ENCODE data around the gene DUOXA2. TPM values are rescaled to one million over a fixed set of nuclear protein-coding genes. Genes with fewer than 3 reads are reported as not detected.

DUOXA2 gene
- total RNA-seq, 1 donor from 2014 or later, result 0.32 TPM

- intact Hi-C loops (cut with DNase I), result no loop called here
- no peaks in the 10 kb centered on the region for H3K36me3 ChIP-seq
- no peaks in the 10 kb centered on the region for H3K9me3 ChIP-seq
- H3K4me3 ChIP-seq, result no peak overlapping the region
- DNase-seq (ENCODE audit: low spot score in 2 of 2), result no peak
- H3K27me3 ChIP-seq, result no peaks in the 10 kb centered on the region
- H3K4me1 ChIP-seq, result no peaks in the 10 kb centered on the region
- H3K27ac ChIP-seq, result no peak overlapping the region
- no peak for TF ChIP-seq CTCF (IDR thresholded peaks at IDR 0.05)
Observed at GRCh38 chr15:45141386-45141785, 27.3 kb downstream of the DUOXA2 start.

- no peaks in the 10 kb centered on the region for H3K27me3 ChIP-seq
- H3K4me3 ChIP-seq, result no peak overlapping the region
- H3K9me3 ChIP-seq, result no peaks in the 10 kb centered on the region
- intact Hi-C loops (cut with DNase I), result no loop called here
- no peak for DNase-seq (ENCODE audit: low spot score in 2 of 2)
- no peaks in the 10 kb centered on the region for H3K36me3 ChIP-seq
- H3K27ac ChIP-seq, result no peak overlapping the region
- H3K4me1 ChIP-seq, result no peaks in the 10 kb centered on the region
- no peak for TF ChIP-seq CTCF (IDR thresholded peaks at IDR 0.05)
Observed at GRCh38 chr15:45143056-45143455, 28.9 kb downstream of the DUOXA2 start.

- intact Hi-C loops (cut with DNase I), result no loop called here
Observed at GRCh38 chr15:45143946-45144345, 29.8 kb downstream of the DUOXA2 start.

GRCh38 chr15:45144775-45145174 lies 30.6 kb downstream of the DUOXA2 start:
- no peaks in the 10 kb centered on the region for H3K36me3 ChIP-seq
- intact Hi-C loops (cut with DNase I), result no loop called here

More at GRCh38 chr15:45143946-45144345, 29.8 kb downstream of the DUOXA2 start:
- Histone ChIP-seq H3K27me3 (no peaks in the 10 kb centered on the region), H3K9me3 (no peaks in the 10 kb centered on the region), H3K4me3 (no peak overlapping the region), H3K4me1 (no peaks in the 10 kb centered on the region), H3K36me3 (no peaks in the 10 kb centered on the region), H3K27ac (no peak overlapping the region)
- TF ChIP-seq CTCF (IDR thresholded peaks at IDR 0.05), result no peak
- no peak for DNase-seq (ENCODE audit: low spot score in 2 of 2)

GRCh38 chr15:45146405-45146804 lies 32.3 kb downstream of the DUOXA2 start:
- H3K4me3 ChIP-seq, result no peak overlapping the region
- no peak overlapping the region for H3K27ac ChIP-seq
- no peaks in the 10 kb centered on the region for H3K36me3 ChIP-seq
- H3K27me3 ChIP-seq, result no peaks in the 10 kb centered on the region
- no peaks in the 10 kb centered on the region for H3K9me3 ChIP-seq
- DNase-seq (ENCODE audit: low spot score in 2 of 2), result no peak
- H3K4me1 ChIP-seq, result no peaks in the 10 kb centered on the region
- no peak for TF ChIP-seq CTCF (IDR thresholded peaks at IDR 0.05)
- intact Hi-C loops (cut with DNase I), result no loop called here

More at GRCh38 chr15:45144775-45145174, 30.6 kb downstream of the DUOXA2 start:
- Histone ChIP-seq H3K27ac (no peak overlapping the region), H3K27me3 (no peaks in the 10 kb centered on the region), H3K9me3 (no peaks in the 10 kb centered on the region), H3K4me3 (no peak overlapping the region), H3K4me1 (no peaks in the 10 kb centered on the region)
- no peak for TF ChIP-seq CTCF (IDR thresholded peaks at IDR 0.05)
- DNase-seq (ENCODE audit: low spot score in 2 of 2), result no peak

GRCh38 chr15:45147606-45148005 lies 33.5 kb downstream of the DUOXA2 start:
- Histone ChIP-seq H3K36me3 (no peaks in the 10 kb centered on the region), H3K27ac (no peak overlapping the region), H3K4me1 (no peaks in the 10 kb centered on the region), H3K9me3 (no peaks in the 10 kb centered on the region), H3K27me3 (no peaks in the 10 kb centered on the region), H3K4me3 (no peak overlapping the region)
- intact Hi-C loops (cut with DNase I), result no loop called here
- DNase-seq (ENCODE audit: low spot score in 2 of 2), result no peak
- no peak for TF ChIP-seq CTCF (IDR thresholded peaks at IDR 0.05)

Measured in ascending aorta (tissue), 2 donors.